GM19324 (cell line): ENCODE data around the gene RNF220.

Source experiments
- ATAC-seq: cut with Tn5 transposase; IDR thresholded peaks from one replicate; pipeline ENCODE4 v1.9.1; 2021; ENCODE audit warnings: mild to moderate bottlenecking, moderate library complexity; ENCODE audit not compliant: unreplicated experiment, low FRiP score

RNF220 gene

DNA sequence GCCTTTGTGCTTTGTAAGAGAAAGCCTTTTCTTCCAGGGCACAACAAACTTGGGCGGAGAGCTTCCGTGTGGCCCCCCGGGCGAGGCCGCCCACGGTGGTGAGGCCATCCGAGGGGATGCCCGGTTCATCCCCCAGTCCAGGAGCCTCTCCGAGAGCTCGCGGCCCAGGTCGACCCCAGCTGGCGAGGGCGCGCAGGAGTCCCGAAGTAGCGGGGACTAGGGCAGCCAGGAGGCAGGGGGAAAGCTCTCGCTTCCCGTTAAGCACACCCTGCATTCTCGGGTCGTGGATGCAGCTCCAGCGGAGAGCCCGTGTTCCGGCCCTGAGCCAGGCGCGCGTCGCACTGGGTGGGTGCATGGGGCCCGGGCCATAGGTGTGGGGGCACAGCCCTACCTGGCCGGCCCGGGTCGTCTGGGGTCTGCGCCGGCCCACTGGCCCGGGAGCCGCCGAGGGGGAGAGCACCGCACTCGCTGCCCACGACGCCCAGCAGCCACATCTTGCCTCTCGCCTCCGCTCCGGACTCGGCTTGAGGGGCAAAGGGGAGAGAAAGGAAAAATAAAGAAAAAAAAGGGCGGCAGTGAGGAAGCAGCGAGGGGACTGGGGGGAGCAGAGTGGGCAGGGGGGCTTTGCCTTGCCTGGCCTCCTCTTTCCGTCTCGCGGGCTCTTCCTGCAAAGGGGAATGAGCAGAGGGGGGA lies 1.8 kb downstream of the RNF220 start:
- ATAC-seq: no peak

DNA sequence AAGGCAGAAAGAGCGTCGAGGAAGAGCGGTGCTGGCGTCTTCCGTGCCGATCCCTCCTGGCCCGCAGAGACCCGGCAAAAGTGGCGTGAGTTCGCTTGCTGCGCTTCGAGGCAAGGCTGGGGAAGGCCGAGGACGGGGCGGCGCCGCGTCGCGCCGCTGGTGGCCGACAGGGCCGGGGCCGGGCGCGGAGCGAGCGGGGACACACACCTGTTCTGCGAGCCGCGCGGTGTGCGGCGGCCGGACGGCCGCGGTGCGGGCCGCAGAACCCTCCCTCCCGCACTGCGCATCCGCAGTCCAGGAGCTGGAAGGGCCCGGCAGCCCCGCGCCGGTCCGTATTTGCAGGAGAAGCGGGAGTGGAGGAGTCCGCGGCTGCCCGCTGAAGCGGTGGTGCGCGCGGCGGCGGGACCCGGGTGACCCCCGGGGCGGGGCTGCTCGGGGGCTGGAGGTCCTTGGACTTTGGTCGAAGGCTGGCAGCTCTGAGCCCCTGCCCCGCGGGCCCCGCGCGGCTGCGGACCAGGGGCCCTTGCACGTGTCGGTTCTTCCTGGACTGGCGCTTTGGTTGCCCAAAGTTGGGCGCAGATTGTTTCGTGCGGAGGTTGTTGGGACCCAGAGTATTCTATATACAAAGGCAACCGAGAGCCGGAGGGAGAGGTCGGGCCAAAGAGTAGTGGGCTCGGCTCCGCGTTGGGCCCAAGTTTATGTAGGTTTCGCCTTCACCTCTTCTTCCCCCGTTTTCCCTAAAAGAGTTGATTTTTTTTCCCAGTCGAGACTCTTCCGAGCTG lies 2.6 kb downstream of the RNF220 start:
- no peak for ATAC-seq

DNA sequence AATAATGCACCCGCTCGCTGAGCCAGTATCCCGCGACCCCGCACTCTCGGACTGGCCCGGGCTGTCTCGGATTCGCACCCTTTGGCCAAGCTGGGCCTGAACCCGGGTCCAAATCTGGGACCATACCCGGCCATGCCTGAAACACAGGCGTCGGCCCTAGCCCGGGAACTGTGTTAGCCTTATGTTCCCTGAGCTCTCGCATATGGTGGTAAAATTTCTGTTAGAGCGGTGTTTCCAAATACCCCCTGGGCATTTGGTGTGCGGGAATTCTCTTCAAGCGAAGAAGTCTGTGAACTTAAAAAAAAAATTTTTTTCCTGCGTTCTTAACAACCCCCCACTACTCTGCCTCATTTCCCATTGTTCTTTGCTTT lies 3.1 kb downstream of the RNF220 start:
- no peak for ATAC-seq

DNA sequence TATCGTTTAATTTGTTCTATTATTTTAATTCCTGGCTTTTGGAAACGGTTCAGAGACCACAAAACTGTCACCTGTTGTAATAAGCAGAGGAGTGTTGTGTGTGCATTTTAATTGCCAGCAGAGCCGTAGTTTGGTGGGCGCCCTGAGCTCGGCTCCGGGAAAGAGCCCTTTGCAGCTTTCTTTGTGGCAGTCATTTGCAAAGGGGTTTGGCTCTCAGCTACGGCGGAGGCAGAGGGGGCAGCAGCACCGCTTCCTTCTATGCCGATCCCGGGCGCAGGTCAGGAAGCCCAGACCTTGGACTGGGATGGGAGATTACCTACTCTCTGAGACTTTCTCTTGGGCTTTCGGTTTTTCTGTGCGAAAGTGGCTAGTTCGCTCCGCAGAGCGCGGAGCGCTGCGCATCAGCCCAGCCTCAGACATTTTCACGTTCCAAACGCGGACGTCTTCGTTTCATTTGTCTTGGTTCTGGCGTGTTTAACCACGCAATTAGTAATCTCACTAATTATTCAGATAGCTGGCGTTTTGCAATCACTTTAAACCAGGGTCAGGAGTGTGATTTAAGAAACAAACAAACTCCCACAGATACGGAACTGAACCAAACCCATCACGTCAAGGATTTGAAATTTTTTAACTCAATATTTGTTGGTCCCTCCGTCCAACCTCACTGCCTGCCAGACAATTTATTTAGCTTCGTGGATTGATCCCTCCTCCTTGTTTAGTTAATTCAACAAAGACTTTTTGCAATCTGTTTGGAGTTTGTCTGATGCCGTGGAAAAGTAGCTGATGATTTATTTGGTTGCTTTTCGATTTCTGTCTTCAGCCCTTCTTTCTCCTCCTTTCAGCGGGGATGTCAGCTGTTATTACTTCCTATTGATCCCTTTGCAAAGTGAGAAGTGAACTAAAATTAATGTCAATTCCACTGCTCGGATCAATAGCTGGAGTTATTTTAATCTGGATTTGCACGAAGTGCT lies 3.9 kb downstream of the RNF220 start:
- ATAC-seq: no peak

DNA sequence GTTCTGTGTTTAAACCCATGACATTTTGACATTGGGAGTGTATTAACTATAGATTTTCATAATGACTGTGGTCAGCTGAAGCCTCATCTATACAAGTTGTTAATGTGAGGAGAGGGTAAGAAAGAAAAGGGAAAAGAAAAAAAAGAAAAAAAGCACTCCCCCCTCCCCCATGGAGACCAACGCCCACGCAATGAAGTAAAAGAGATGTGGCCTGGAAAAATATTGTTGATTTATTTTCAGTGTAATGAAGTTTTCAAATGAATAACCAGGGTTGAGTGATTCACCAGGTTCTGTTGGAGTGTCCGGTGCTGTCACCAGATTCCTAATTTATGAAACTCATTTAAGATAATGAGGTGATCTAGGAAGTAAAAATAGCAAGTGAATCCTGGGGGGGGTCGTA lies 4.7 kb downstream of the RNF220 start:
- no peak for ATAC-seq

DNA sequence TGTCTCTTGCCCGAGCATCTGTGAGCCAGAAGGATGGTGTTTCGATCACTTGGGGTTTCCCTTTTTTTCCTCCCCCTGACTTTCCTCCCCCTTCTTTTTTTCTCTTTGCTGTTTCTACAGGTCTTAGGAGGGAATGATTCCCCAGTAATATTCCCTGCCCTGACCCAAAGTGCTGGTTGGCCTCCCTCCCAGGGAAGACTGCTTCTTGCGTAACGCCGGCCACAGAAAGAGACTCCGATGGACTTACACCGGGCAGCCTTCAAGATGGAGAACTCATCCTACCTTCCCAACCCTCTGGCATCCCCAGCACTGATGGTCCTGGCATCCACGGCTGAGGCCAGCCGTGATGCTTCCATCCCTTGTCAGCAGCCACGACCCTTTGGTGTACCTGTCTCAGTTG lies 6.8 kb downstream of the RNF220 start:
- ATAC-seq: no peak

DNA sequence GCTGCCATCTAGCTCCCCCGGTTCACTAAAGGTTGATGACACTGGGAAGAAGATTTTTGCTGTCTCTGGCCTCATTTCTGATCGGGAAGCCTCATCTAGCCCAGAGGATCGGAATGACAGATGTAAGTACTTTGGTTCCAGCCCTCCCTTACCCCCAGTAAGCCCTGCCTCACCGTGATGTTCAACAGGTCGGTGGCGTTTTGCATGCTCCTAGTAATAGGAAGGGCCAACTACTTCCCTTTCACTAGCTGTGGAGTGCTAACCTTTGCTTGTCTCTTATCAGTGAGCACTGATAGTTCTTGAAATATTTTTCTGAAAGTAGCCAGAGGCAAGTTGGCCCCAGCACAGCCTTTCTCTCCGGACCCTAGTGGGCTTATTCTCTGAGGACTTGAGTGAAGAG lies 7.5 kb downstream of the RNF220 start:
- ATAC-seq: no peak

DNA sequence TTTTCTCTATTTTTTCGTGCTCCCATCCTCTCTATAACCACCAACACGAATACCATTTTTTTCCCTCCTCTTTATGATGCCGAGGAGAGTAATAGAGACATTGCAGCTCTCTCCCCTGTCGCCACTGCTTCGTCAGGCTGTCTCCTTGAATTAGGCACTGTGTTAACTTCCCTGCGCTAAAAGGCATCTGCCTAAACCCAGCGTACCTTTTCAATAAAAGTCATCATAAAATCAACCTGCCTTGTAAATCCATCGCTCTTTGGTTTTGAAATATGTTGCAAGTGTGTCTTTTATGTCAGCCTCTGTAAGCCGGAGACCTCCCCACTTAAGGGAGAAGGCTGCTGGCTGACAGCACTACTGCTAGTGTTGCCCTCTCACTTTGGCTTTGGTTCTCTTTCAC lies 8.7 kb downstream of the RNF220 start:
- no peak for ATAC-seq

DNA sequence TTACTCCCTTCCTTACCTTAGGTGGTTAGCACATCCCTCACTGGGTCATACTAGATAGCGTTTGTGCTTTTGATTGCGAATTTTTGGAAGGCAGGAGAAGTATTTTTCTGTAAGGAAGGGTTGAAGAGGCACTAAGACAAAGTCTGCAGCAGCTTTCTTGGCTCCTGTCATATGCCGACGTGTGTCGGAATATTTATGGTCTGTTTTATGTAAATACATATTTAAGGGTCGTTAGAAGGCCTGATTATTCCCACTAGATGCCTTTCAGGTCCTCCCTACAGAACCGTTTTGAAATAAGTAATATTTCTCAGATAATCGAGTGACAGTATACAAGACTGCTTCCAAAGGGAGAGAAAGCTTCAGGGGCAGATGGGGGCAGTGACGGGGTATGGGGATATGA lies 10.0 kb downstream of the RNF220 start:
- ATAC-seq: no peak

DNA sequence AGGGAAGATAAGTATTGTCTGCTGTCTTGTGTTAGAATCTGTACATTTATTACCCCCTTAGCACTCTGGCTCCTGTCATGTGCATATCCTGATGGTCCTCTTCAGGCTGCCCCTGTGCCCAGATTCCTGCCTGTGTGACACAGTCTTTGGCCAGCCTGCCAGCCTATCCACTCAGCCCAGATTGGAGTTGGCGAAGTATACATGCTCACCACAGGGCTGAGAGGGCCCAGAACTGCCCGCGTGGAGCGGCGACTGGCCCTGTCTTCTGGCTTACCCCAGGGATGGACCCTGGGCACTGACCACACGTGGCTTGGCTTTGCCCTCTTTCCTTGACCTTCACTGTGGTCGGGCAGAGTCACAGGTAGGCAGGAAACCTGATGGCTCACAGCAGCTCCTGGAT lies 11.4 kb downstream of the RNF220 start:
- no peak for ATAC-seq

DNA sequence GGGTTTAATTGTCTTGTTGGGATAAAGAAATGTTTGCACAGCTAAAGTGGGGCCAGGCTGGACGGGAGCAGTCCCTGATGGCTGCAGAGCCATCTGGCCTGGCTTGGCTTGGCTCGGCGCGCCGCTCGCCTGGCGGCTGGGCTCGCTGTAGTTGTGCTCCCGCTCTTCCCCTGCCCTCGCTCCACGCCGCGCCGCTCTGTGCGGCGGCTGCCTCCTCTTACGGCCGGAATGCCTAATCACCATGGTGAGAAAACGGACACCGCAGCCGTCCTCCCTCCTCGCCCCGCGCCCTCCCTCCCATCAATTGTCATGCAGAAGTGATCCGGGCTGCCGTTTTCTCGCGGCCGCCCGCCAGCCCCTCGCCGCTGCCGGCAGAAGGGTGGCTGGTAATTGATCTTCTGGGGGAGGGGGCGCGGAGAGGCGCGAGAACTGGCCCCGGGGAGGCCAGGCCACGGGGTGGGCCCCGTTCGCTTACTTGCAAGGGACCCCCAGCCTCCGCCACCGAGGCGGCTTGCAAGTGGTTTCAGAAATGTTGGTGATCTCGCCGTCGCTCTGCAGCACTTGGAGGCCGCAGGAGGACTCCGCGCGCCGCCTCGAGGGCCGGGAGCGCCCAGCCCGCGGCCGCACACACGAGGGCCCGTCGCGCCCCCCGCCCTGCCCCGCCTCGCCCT lies 12.4 kb downstream of the RNF220 start:
- no peak for ATAC-seq

DNA sequence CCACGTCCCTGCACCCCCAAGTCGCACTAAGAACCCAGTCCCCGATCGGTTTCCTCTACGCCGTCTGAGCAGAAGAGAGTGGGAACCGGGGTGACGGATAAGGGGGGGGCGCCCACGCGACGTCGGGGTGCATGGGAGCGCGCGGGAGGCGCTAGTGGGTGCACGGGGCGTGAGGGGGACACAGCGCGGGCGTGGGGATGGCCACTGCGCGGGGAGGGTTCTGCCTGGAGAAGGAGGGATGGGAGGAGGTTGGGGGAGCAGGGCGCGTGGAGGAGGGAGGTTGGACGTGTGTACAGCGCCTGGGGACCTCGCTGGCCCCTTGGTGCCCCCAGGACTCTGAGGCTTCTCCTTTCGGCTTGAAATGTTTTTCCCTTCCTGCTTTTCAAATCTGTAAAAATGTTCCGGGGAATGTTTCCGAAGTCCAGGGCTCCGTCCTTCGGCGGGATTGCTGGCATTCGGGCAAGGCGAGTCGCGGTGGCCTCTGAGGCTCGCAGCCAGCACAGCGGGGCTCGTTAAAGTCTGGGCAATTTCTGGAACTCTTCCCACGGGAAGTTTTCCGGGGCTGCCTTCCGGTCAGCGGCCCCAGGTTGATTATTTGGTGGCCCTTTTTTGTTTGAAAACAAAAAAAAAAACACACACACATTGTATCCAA lies 13.1 kb downstream of the RNF220 start:
- ATAC-seq: no peak

DNA sequence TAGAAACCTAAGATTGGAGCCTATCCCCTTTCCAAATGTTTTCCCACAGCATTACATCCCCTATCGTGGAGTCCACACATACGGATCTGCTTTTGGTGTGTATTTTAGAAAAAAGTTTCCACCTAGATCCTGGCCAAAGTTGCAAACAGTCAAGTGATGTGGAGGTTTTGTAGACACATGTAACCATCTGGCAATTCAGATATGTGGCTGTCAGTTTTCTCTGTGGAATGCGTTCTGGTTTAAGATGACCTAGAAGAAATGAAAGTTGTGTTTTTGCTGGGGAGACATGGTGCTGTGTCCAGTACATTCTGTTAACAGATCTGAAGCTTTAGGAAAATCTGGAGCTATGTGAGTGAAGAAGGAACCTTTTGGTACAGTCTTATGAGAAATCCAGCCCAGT lies 14.8 kb downstream of the RNF220 start:
- no peak for ATAC-seq

DNA sequence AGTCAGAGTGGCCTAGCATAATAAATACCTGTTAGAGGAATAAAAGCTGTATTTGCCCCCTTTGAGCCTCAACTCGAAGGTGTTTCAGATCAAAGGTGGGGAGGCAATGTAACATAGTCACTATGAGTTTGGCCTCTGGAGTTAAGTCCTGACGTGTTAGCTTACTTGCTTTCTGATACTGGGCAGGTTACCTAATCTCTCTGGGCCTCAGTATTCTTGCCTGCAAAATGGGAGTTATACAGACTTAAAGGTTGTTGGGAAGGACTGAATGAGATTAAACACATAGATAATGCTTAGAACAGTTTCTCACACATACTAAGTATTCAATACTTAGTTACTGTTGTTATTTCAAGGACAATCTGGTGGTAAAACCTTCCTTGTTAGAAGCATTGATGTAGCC lies 15.5 kb downstream of the RNF220 start:
- ATAC-seq: no peak

DNA sequence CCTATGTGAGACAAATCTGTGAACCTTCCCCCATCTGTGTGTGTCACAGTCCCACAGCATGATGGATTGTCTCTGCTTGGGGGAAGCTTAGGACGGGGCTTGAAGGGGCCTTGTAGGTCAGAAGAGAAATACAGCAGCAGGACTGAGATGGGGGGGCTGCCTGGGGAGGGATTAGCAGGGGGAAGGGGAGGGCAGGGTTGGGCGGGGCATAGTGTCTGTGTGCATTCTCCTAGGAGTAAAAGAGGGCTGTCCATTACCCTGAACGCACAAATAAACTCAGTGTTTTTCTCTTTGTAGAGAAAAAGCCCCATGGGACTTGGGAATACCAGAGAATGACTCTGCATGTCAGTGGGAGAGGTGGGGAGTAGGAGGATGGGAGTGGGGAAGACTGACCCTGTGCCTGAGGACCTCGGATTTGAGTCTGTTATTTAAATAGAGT lies 16.4 kb downstream of the RNF220 start:
- no peak for ATAC-seq

DNA sequence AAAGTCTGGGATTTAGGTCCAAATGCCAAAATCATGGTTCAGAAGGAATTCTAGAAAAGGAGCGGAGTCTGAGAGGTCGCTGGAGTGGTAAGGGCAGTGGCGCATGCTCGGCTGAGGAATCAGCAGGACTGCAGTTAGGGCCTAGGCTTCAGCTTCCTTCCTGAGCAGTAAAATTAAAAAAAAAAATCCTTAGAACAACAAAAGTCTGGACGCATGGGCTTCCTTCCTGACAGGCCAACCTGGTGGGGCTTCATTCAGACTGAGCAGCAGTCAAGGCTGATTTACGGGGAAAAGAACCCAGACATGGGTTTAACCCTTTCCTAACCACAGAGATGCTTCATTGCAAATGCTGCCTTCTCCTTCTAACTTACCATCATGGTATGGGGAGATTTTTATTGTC lies 17.1 kb downstream of the RNF220 start:
- ATAC-seq: no peak

DNA sequence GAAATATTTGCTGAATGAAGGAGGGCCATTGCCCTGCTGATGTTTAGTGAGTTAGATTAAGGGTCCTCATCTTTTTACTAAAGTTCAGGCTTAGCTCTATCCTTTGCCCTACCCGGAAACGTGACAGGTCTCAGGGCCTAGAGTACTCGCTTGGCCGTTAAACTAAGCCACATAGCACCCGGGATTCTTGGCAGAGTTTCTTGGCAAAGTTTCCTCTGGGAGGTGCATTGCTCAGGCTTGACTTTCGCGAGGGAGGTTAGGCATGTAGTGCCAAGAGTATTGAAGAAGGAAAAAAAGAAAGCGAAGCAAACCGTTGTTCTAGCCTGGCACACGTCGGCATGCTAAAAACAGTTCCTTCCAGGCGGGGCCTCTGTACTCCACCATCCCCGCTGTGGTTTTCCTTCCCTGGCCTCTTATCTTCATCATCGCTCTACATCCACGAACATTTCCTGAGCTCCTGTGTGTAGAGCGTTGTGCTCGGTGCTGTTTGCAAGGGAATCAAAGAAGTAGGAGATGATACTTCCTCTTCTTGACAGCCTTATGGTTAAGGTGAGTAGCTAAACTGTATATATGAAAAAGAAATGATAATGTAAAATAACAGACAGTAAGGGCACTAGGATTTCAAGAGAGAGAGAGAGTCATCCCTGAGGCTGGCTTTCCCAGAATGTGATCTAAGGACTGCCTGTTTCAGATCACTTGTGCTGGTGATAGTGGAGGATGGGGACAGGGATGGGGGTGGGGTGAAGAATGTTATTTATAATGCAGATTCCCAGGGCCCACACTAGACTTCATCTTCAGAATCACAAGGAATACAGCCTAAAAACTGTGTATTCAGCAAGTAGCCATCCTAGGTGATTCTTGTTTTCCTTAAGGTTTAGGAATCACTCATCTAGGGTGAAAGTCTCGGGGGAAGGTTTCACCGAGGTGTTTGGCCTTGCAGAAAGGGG lies 18.8 kb downstream of the RNF220 start:
- ATAC-seq: no peak

DNA sequence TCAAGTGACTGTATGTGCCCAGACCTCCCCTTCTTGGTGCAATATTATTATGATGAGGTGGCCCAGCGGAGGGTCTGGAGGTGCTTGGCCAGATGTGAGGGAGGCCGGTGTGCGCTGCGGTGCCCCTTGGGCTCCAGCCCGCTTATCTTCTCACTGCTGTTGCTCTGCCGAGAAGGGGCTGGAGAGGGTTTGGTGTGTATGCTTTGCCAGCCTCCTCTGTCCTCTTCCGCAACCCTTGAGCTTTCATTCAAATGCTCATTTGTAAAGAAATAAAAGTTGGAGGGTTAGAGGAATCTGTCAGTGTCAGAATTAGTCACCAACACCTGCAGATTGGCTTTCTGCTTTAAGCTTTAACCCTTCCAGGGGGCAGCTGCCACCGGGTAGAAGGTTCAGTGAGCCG lies 19.7 kb downstream of the RNF220 start:
- ATAC-seq: no peak
